GM23338 (cell line): ENCODE data around the gene ZNF282. TPM values are rescaled to one million over a fixed set of nuclear protein-coding genes. Genes with fewer than 3 reads are reported as not detected.

Experiments
- ATAC-seq: fragments of 200-7000 bp; cut with Tn5 transposase; 3 replicates; pipeline ENCODE4 v1.9.1; 2020
- DNase-seq: peaks from one replicate; pipeline ENCODE4 v3.0.0-alpha.2; 2015; ENCODE audit warnings: low spot score
- H2AFZ ChIP-seq: fragments of 200-600 bp; sonication (generic); 2 replicates; pipeline ENCODE4 v1.8.0; 2016; ENCODE audit warnings: antibody characterized with exemption, mild to moderate bottlenecking, moderate library complexity
- H3F3A ChIP-seq: fragments of 200-600 bp; sonication (generic); replicated peaks from 2 replicates; pipeline ENCODE4 v1.8.0; 2017; ENCODE audit warnings: antibody characterized with exemption, mixed run types, low read depth
- H3K27ac ChIP-seq: fragments of 200-600 bp; sonication (generic); 2 replicates; pipeline ENCODE4 v1.6.1; 2016; ENCODE audit warnings: low read depth
- H3K27me3 ChIP-seq: fragments of 200-600 bp; sonication (generic); 2 replicates; pipeline ENCODE4 v1.8.0; 2016; ENCODE audit warnings: mild to moderate bottlenecking, mixed run types, moderate library complexity; ENCODE audit not compliant: insufficient read depth
- H3K36me3 ChIP-seq: fragments of 200-600 bp; sonication (generic); 2 replicates; pipeline ENCODE4 v1.8.0; 2016; ENCODE audit warnings: mild to moderate bottlenecking; ENCODE audit not compliant: insufficient read depth
- H3K4me1 ChIP-seq: fragments of 200-600 bp; sonication (generic); 2 replicates; pipeline ENCODE4 v1.8.0; 2016; ENCODE audit warnings: mild to moderate bottlenecking, moderate library complexity; ENCODE audit not compliant: insufficient read depth
- H3K4me2 ChIP-seq: fragments of 200-600 bp; sonication (generic); 2 replicates; pipeline ENCODE4 v1.7.1; 2017; ENCODE audit warnings: mixed run types
- H3K4me3 ChIP-seq: fragments of 200-600 bp; sonication (generic); 2 replicates; pipeline ENCODE4 v1.6.1; 2016; ENCODE audit warnings: mixed run types
- H3K79me2 ChIP-seq: fragments of 200-600 bp; sonication (generic); replicated peaks from 2 replicates; pipeline ENCODE4 v1.8.0; 2017; ENCODE audit warnings: mild to moderate bottlenecking; ENCODE audit not compliant: insufficient read depth
- H3K9me2 ChIP-seq: fragments of 200-600 bp; sonication (generic); 2 replicates; pipeline ENCODE4 v1.8.0; 2017; ENCODE audit not compliant: insufficient read depth
- H4K20me1 ChIP-seq: fragments of 200-600 bp; sonication (generic); replicated peaks from 2 replicates; pipeline ENCODE4 v1.8.0; 2017; ENCODE audit warnings: mild to moderate bottlenecking; ENCODE audit not compliant: insufficient read depth
- H3K27ac Mint-ChIP-seq: 2 replicates; pipeline ENCODE4 v1.8.0; 2020; ENCODE audit warnings: inconsistent platforms, mild to moderate bottlenecking, moderate library complexity, mixed read lengths
- H3K27me3 Mint-ChIP-seq: 3 replicates; pipeline ENCODE4 v1.8.0; 2022; ENCODE audit warnings: low read depth, mild to moderate bottlenecking, moderate library complexity, mixed read lengths, inconsistent platforms; ENCODE audit not compliant: insufficient read depth, poor library complexity
- H3K36me3 Mint-ChIP-seq: 3 replicates; pipeline ENCODE4 v1.8.0; 2021; ENCODE audit warnings: low read depth, mild to moderate bottlenecking, inconsistent platforms, moderate library complexity, mixed read lengths
- H3K4me1 Mint-ChIP-seq: 3 replicates; pipeline ENCODE4 v1.8.0; 2020; ENCODE audit warnings: mild to moderate bottlenecking, inconsistent platforms, mixed read lengths
- H3K4me3 Mint-ChIP-seq: 3 replicates; pipeline ENCODE4 v1.8.0; 2021; ENCODE audit warnings: moderate library complexity, mild to moderate bottlenecking, inconsistent platforms, mixed read lengths
- H3K9me3 Mint-ChIP-seq: 3 replicates; pipeline ENCODE4 v1.8.0; 2020; ENCODE audit warnings: moderate library complexity, mild to moderate bottlenecking, inconsistent platforms, mixed read lengths
- CREB1 ChIP-seq: fragments of 250-450 bp; sonication (Bioruptor Pico); IDR thresholded peaks from 2 replicates; pipeline ENCODE4 v1.5.0; 2020; ENCODE audit warnings: low read depth, mild to moderate bottlenecking, moderate library complexity
- CTCF ChIP-seq, 2 experiments: fragments of 200-600 bp in 1 of 2; sonication (generic) in 1 of 2; conservative IDR thresholded peaks; 2 replicates each; pipeline versions ENCODE4 v1.5.1 to v1.6.1; 2016 to 2017; ENCODE audit warnings: antibody characterized with exemption in 2 of 2, low read depth in 2 of 2, mild to moderate bottlenecking in 2 of 2, moderate library complexity in 1 of 2
- ETS1 ChIP-seq: IDR thresholded peaks from 2 replicates; pipeline ENCODE4 v1.6.1; 2016; ENCODE audit warnings: antibody characterized with exemption
- EZH2 ChIP-seq: fragments of 200-600 bp; sonication (generic); IDR thresholded peaks from one replicate; pipeline ENCODE4 v1.8.0; 2017; ENCODE audit warnings: antibody characterized with exemption, mild to moderate bottlenecking, low read depth; ENCODE audit not compliant: unreplicated experiment
- EZH2phosphoT487 ChIP-seq: fragments of 200-600 bp; sonication (generic); IDR thresholded peaks from one replicate; pipeline ENCODE4 v1.8.1; 2018; ENCODE audit warnings: antibody characterized with exemption; ENCODE audit not compliant: unreplicated experiment
- JUNB ChIP-seq: IDR thresholded peaks from one replicate; pipeline ENCODE4 v1.6.1; 2016; ENCODE audit warnings: antibody characterized with exemption; ENCODE audit not compliant: unreplicated experiment
- NANOG ChIP-seq: IDR thresholded peaks from 2 replicates; pipeline ENCODE4 v1.6.1; 2016; ENCODE audit warnings: antibody characterized with exemption, borderline replicate concordance
- POLR2AphosphoS5 ChIP-seq: IDR thresholded peaks from 2 replicates; pipeline ENCODE4 v1.6.1; 2016; ENCODE audit warnings: antibody characterized with exemption, low read depth
- REST ChIP-seq: IDR thresholded peaks from one replicate; pipeline ENCODE4 v1.6.1; 2018; ENCODE audit warnings: antibody characterized with exemption; ENCODE audit not compliant: unreplicated experiment
- STAT1 ChIP-seq: IDR thresholded peaks from one replicate; pipeline ENCODE4 v1.6.1; 2016; ENCODE audit warnings: antibody characterized with exemption; ENCODE audit not compliant: unreplicated experiment
- ZNF114 ChIP-seq: fragments of 250-450 bp; sonication (Bioruptor Pico); IDR thresholded peaks from 2 replicates; pipeline ENCODE4 v1.5.0; 2020; ENCODE audit warnings: mild to moderate bottlenecking, moderate library complexity
- ZNF331 ChIP-seq: fragments of 250-450 bp; sonication (Bioruptor Pico); IDR thresholded peaks from 2 replicates; pipeline ENCODE4 v1.5.0; 2020; ENCODE audit warnings: low read depth, mild to moderate bottlenecking, moderate library complexity
- polyA plus RNA-seq: library from polyadenylated mRNA; unstranded; fragments of >200 nt; fragmentation: Nextera tagmentation; extraction: Ambion mirVana; gene quantifications from 2 replicates; pipeline ENCODE4 v1.2.1, GENCODE V29; 2016
- total RNA-seq: library from RNA; depleted of rRNA; stranded (reverse); fragments of >200 nt; shearing (Covaris generic); gene quantifications from 2 replicates; pipeline ENCODE4 v1.2.3, GENCODE V29; 2014

The ZNF282 gene
- total and polyA plus RNA-seq, 2 experiments from 2014 or later, result 7.2 to 36.3 TPM

GRCh38 chr7:149218469-149219420 is 23.4 kb downstream of the ZNF282 start (continued):
- no peak for TF ChIP-seq ETS1
- no peak for TF ChIP-seq CREB1
- TF ChIP-seq ZNF331 (CRISPR knock-in tag), result no peak
- TF ChIP-seq POLR2AphosphoS5, result no peak
- TF ChIP-seq EZH2phosphoT487, result no peak
- TF ChIP-seq CTCF (conservative IDR thresholded peaks at IDR 0.05; ENCODE audit: low read depth in 2 of 2), result no peak
- TF ChIP-seq EZH2, result no peak
- TF ChIP-seq JUNB, result no peak

- peaks cover 13% of the 10 kb centered on the region; the same call in 2 of the 3 replicates for H3K4me1 Mint-ChIP-seq
- Histone ChIP-seq H3F3A (no peaks in the 10 kb centered on the region), H3K4me3 (no peak overlapping the region), H3K4me1 (no peaks in the 10 kb centered on the region), H3K27me3 (no peaks in the 10 kb centered on the region), H3K36me3 (peaks cover 12% of the 10 kb centered on the region), H3K4me2 (no peak overlapping the region), H4K20me1 (peaks cover 4% of the 10 kb centered on the region), H3K27ac (no peak overlapping the region), H3K79me2 (no peaks in the 10 kb centered on the region), H2AFZ (no peak overlapping the region), H3K9me2 (no peaks in the 10 kb centered on the region)
- H3K4me3 Mint-ChIP-seq, result no peak overlapping the region
- no peak for DNase-seq
- H3K9me3 Mint-ChIP-seq, result no peaks in the 10 kb centered on the region
- H3K27me3 Mint-ChIP-seq, result peaks cover 3% of the 10 kb centered on the region
- H3K27ac Mint-ChIP-seq, result no peak overlapping the region
- no peak for ATAC-seq
- peaks cover 63% of the 10 kb centered on the region for H3K36me3 Mint-ChIP-seq
- TF ChIP-seq CTCF (conservative IDR thresholded peaks at IDR 0.05; ENCODE audit: low read depth in 2 of 2) (no peak), JUNB (no peak), EZH2 (no peak), EZH2phosphoT487 (no peak), REST (no peak), ZNF114 (CRISPR knock-in tag) (no peak), NANOG (no peak), STAT1 (no peak), CREB1 (no peak), ETS1 (no peak), ZNF331 (CRISPR knock-in tag) (no peak), POLR2AphosphoS5 (no peak)
These were observed 25.2 kb downstream of the ZNF282 start for GRCh38 chr7:149220534-149220933.
